ENCODE data around the gene NOG. TPM values are rescaled to one million over a fixed set of nuclear protein-coding genes. Genes with fewer than 3 reads are reported as not detected.

The NOG gene
- total RNA-seq, 1 experiment from 2014 or later, result 0.25 TPM

DNA sequence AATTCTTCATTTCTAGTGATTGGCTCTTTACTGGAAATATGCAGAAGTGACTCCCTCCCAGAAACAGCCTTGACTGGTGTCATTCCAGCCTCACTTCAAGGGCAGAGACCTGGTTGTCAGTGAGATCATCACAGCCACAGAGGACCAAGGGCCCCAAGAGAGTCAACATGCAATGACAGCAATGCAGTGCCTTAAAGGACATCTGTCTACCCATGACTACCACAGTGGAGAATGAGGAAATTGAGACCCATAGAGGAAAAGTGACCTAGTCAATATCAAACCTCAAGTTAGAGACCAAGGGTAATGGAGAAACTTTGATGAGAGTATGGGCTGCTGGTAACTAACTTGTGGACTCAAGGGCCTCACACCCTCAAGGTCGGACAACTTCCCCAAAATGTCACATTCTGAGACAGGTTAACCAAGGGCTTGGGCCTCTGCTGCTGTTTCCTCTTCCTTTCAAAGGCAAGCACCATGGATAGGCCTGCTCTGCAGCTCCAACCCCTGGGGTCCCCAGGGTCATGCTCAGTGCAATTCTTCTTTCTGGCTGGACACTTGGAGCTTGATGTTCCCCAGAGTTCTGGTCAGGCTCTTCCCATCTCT, 11.3 kb downstream of the NOG start:
- POLR2A ChIA-PET, result no interaction called here
- Histone ChIP-seq H2AFZ (ENCODE audit: low read depth, low read length, poor library complexity, severe bottlenecking) (no peak overlapping the region), H3K4me3 (replicated peaks in 1 of 2; ENCODE audit: low read depth in 1 of 2, low read length in 2 of 2) (no peak overlapping the region), H4K20me1 (ENCODE audit: insufficient read depth) (no peaks in the 10 kb centered on the region), H3K9me3 (ENCODE audit: control insufficient read depth in 1 of 2, insufficient read depth in 1 of 2, low read depth in 1 of 2, low read length in 2 of 2) (no peaks in the 10 kb centered on the region), H3K9me2 (ENCODE audit: insufficient read depth) (no peaks in the 10 kb centered on the region), H3K36me3 (ENCODE audit: control insufficient read depth in 1 of 2, insufficient read depth in 2 of 2, low read length in 2 of 2) (no peaks in the 10 kb centered on the region), H3K27ac (ENCODE audit: low read depth, low read length) (no peak overlapping the region), H3K4me1 (ENCODE audit: control insufficient read depth in 1 of 2, insufficient read depth in 2 of 2, low read length in 2 of 2) (peaks cover 0 to 3% of the 10 kb centered on the region in 2 experiments; a peak in 1 of 4 replicates), H3K79me2 (ENCODE audit: insufficient read depth, low read length) (no peaks in the 10 kb centered on the region), H3K9ac (ENCODE audit: low read length) (no peak overlapping the region), H3K27me3 (ENCODE audit: insufficient read depth, low read length) (no peaks in the 10 kb centered on the region), H3K4me2 (ENCODE audit: low read length) (no peak overlapping the region)
- ATAC-seq (no peak), DNase-seq (ENCODE audit: low read depth, low spot score) (no peak)
- RAD21 ChIA-PET (ENCODE audit: low non-redundant PET in 1 of 2, low total read pairs in 2 of 2, uncharacterized antibody in 2 of 2, unreplicated experiment in 2 of 2), result no interaction called here
- BruUV-seq (replicated peaks), result no TSS peak
- CTCF ChIA-PET, result no interaction called here
- TF ChIP-seq EGR1 (IDR thresholded peaks at IDR 0.05; ENCODE audit: low read depth) (no peak), EZH2phosphoT487 (IDR thresholded peaks at IDR 0.05; ENCODE audit: borderline replicate concordance) (no peak), SP1 (IDR thresholded peaks at IDR 0.05; ENCODE audit: low read depth) (no peak), EZH2 (IDR thresholded peaks at IDR 0.05) (no peak), YY1 (IDR thresholded peaks at IDR 0.05; ENCODE audit: extremely low read depth, insufficient replicate concordance, low read depth, low read length) (no peak)
- TF ChIP-seq, protein P1, sequence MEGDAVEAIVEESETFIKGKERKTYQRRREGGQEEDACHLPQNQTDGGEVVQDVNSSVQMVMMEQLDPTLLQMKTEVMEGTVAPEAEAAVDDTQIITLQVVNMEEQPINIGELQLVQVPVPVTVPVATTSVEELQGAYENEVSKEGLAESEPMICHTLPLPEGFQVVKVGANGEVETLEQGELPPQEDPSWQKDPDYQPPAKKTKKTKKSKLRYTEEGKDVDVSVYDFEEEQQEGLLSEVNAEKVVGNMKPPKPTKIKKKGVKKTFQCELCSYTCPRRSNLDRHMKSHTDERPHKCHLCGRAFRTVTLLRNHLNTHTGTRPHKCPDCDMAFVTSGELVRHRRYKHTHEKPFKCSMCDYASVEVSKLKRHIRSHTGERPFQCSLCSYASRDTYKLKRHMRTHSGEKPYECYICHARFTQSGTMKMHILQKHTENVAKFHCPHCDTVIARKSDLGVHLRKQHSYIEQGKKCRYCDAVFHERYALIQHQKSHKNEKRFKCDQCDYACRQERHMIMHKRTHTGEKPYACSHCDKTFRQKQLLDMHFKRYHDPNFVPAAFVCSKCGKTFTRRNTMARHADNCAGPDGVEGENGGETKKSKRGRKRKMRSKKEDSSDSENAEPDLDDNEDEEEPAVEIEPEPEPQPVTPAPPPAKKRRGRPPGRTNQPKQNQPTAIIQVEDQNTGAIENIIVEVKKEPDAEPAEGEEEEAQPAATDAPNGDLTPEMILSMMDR (IDR thresholded peaks at IDR 0.05 in 2 of 3, conservative IDR thresholded peaks at IDR 0.05 in 1 of 3; ENCODE audit: borderline replicate concordance in 1 of 3, insufficient read depth in 1 of 3, low read depth in 2 of 3, low read length in 2 of 3), result no peak
- TF ChIP-seq, protein P2, sequence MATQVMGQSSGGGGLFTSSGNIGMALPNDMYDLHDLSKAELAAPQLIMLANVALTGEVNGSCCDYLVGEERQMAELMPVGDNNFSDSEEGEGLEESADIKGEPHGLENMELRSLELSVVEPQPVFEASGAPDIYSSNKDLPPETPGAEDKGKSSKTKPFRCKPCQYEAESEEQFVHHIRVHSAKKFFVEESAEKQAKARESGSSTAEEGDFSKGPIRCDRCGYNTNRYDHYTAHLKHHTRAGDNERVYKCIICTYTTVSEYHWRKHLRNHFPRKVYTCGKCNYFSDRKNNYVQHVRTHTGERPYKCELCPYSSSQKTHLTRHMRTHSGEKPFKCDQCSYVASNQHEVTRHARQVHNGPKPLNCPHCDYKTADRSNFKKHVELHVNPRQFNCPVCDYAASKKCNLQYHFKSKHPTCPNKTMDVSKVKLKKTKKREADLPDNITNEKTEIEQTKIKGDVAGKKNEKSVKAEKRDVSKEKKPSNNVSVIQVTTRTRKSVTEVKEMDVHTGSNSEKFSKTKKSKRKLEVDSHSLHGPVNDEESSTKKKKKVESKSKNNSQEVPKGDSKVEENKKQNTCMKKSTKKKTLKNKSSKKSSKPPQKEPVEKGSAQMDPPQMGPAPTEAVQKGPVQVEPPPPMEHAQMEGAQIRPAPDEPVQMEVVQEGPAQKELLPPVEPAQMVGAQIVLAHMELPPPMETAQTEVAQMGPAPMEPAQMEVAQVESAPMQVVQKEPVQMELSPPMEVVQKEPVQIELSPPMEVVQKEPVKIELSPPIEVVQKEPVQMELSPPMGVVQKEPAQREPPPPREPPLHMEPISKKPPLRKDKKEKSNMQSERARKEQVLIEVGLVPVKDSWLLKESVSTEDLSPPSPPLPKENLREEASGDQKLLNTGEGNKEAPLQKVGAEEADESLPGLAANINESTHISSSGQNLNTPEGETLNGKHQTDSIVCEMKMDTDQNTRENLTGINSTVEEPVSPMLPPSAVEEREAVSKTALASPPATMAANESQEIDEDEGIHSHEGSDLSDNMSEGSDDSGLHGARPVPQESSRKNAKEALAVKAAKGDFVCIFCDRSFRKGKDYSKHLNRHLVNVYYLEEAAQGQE (IDR thresholded peaks at IDR 0.05; ENCODE audit: low read depth), result no peak
- intact Hi-C loops (cut with micrococcal nuclease), result no loop called here
